Epithelial cell of esophagus (primary cell): ENCODE results near the gene RAB3IL1.
"Not testable (repeated sequence)": the region's sequence is repeated elsewhere in the genome, so short reads cannot be mapped to it uniquely, and the experiment has no call there.

Source experiments
- DNase-seq: peaks from one replicate; pipeline ENCODE4 v3.0.0; 2010; ENCODE audit warnings: low read depth
- H3K4me3 ChIP-seq: 2 replicates; pipeline ENCODE4 v1.5.1; 2011; ENCODE audit warnings: mild to moderate bottlenecking, low read length, control low read depth
- CTCF ChIP-seq: IDR thresholded peaks from 2 replicates; pipeline ENCODE4 v1.5.1; 2011; ENCODE audit warnings: low read depth, mild to moderate bottlenecking, low read length, control low read depth, inconsistent platforms; ENCODE audit not compliant: insufficient read depth; ENCODE audit errors: missing control alignments

RAB3IL1 gene

DNA sequence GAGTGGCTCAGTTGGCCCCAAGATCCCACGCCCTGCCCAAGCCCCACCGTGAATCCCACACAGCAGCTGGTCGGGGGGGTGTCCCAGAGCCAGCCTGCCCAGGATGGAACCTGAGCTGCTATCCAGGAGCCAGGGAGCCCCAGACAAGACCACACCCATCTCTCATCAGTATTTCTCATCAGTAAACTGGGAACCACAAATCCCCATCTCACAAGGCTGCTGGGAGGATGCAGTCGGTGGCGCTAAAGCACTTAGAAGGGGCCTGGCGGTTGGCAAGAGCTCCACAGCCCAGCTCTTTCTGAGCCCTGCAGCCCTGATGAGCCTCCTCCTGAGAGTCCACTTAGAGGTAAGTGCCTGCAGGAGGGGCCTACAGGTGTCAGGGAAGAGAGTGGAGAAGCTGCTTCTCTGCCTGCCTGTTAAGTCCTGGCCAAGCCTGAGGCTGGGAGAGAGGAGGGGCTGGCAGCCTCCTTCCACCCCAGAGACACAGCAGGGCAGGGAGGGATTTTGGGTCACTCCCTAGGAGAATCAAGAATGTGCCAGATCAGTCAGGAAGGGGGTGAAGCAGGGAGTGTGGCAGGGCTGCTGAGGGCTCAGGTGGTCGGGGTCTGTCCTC is 32.1 kb downstream of the RAB3IL1 start:
- H3K4me3 ChIP-seq: no peak overlapping the region
- DNase-seq: no peak
- no peak for TF ChIP-seq CTCF

GRCh38 chr11:61883947-61884346 is 33.4 kb downstream of the RAB3IL1 start:
- no peak overlapping the region for H3K4me3 ChIP-seq
- DNase-seq: no peak
- TF ChIP-seq CTCF: no peak

DNA sequence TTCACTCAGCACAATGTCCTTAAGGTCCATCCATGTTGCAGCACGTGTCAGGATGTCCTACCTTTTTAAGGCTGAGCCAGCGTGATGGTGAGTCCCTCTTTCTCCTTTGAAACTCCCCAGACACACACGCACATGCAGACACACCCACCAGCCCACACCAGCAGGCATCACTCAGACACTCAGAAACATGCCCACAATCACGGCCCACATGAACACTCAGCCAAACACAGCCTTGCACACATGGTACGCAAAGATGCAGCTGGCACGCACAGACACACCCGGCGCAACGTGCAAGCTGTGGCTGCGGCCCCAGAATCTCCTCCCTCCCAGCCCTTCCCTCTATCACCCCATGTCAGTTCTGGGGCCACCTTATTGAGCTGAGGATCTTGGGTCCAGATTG is 34.0 kb downstream of the RAB3IL1 start:
- H3K4me3 ChIP-seq: no peak overlapping the region
- TF ChIP-seq CTCF: no peak
- no peak for DNase-seq

DNA sequence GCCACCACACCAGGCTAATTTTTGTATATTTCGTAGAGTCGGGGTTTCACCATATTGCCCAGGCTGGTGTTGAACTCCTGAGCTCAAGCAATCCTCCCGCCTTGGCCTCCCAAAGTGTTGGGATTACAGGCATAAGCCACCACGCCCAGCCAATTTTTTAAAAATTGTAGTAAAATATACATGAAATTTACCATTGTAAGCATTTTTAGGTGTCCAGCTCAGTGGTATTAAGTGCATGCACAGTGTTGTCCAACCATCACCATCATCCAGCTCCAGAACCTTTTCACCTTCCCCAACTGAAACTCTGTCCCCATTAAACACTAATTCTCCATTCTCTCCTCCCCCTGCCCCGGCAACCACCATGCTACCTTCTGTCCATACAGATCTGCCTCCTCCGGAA is 34.5 kb downstream of the RAB3IL1 start:
- no peak for TF ChIP-seq CTCF
- no peak overlapping the region for H3K4me3 ChIP-seq
- DNase-seq: no peak

- H3K4me3 ChIP-seq: not testable (repeated sequence)
These were observed 35.1 kb downstream of the RAB3IL1 start for GRCh38 chr11:61882267-61882666.

DNA sequence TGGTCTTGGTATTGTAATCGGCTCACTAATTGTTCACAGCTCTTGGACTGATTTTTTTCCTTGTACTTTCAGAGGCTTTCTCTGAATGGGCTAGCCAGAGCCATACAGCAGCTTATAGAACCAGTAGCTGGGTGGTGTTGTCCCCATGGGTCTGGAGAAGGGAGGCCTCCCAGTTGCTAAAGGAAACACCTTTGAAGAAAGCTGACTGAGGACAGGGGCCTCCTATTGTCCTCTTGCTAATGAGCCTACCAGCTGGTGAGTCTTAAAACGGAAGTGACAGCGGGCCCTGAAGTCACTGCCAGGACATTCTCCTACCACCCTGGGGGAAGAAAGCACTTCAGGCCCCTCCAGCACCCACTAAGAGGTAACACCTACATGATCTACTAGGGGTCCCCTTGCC is 36.0 kb downstream of the RAB3IL1 start:
- no peak for TF ChIP-seq CTCF
- no peak overlapping the region for H3K4me3 ChIP-seq
- no peak for DNase-seq

More at GRCh38 chr11:61882267-61882666, 35.1 kb downstream of the RAB3IL1 start:
- DNase-seq: not testable (repeated sequence)

DNA sequence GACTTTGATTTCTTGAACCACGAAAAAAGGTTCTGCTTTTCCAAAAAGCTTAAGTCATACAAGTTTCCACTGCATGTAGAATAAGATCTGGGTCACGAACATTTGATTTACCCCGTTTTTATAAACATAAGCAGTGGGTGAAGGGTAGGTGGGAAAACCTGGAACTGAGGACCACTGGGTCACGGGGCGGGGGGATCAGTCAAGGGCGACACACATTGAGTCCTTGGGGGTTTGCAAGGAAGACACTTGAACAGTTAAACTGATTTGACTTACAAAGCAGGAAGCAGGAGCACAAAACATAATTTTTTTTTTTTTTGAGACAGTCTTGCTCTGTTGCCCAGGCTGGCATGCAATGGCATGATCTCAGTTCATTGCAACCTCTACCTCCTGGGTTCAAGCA is 36.9 kb downstream of the RAB3IL1 start:
- no peak overlapping the region for H3K4me3 ChIP-seq
- no peak for TF ChIP-seq CTCF
- no peak for DNase-seq
